GM18517 (cell line): ENCODE data around the gene CCSER1.
A peak's percentile ranks its signal among the peaks of the same experiment; 100 is the strongest.
"Not testable (repeated sequence)": the region's sequence is repeated elsewhere in the genome, so short reads cannot be mapped to it uniquely, and the experiment has no call there.

Source experiments
- ATAC-seq: cut with Tn5 transposase; IDR thresholded peaks from one replicate; pipeline ENCODE4 v1.9.1; 2021; ENCODE audit warnings: mild to moderate bottlenecking, moderate library complexity; ENCODE audit not compliant: unreplicated experiment

The CCSER1 gene

GRCh38 chr4:91108751-91109150 is 981.6 kb downstream of the CCSER1 start:
- no peak for ATAC-seq

GRCh38 chr4:91111556-91111955 is 984.4 kb downstream of the CCSER1 start:
- no peak for ATAC-seq

GRCh38 chr4:91113130-91113706 is 986.0 kb downstream of the CCSER1 start:
- no peak for ATAC-seq

- no peak for ATAC-seq
These were observed 987.2 kb downstream of the CCSER1 start for GRCh38 chr4:91114386-91114785.

DNA sequence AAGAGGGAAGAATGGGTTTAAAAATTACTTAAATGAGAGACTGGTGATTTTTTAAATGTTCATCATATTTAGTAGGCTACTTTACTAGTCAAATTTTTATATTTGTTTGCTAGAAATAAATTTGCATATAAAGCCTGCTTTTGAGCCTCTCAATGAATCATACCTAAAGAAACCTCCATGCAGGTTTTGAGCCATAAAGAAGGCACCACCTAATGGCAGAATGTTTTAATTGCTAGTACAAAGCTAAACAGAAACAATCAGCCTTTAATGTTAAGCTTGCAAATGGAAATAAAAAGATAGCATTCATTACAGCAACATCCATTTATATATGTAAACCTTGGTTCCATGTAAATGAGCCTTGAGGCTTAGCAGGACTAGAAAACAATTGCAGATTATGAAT is 989.7 kb downstream of the CCSER1 start:
- ATAC-seq, result no peak

GRCh38 chr4:91118597-91118996 is 991.4 kb downstream of the CCSER1 start:
- ATAC-seq, result peak; percentile 61

- no peak for ATAC-seq
These were observed 996.5 kb downstream of the CCSER1 start for GRCh38 chr4:91123742-91124141.

- no peak for ATAC-seq
These were observed 1000.0 kb downstream of the CCSER1 start for GRCh38 chr4:91127192-91127591.

DNA sequence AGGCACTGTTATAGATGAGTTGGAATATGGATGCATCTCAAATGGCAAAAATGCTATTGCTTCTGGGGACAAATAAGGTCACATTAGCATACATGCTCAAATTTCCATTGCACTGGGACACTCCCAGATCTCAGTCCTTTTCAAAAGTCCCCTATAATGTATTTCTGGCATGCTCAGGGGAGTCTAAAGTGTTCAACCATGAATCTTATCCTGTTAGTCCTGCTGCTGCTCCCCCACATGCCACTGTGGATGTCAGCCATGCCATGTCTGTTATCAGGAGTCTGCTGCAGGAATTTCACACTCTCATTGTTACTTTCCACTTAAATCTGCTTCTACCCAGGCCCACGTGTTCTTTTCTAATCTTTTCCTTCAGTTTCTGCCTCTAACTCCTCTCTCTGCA is 1000.6 kb downstream of the CCSER1 start:
- no peak for ATAC-seq

- ATAC-seq, result no peak
These were observed 1001.3 kb downstream of the CCSER1 start for GRCh38 chr4:91128519-91128918.

DNA sequence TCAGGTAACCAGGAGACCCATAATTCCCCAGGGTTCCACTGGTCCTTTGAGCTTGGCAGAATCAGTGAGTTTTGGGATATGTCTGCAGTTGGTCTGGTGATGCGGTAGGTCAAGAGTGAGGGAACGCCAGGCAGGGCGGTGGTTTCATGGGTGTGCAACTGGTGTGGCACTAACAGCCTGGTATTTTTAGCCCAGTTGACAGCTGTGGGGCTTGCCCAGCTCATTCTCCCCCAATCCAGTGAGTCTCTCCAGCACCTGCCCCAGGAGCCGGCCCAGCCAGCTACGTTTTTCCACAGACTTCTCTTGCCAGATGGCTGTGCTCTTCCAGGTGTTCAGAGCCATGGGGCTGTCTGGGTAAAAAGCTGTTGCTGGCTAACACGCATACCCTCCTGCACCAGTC is 1019.9 kb downstream of the CCSER1 start:
- no peak for ATAC-seq

DNA sequence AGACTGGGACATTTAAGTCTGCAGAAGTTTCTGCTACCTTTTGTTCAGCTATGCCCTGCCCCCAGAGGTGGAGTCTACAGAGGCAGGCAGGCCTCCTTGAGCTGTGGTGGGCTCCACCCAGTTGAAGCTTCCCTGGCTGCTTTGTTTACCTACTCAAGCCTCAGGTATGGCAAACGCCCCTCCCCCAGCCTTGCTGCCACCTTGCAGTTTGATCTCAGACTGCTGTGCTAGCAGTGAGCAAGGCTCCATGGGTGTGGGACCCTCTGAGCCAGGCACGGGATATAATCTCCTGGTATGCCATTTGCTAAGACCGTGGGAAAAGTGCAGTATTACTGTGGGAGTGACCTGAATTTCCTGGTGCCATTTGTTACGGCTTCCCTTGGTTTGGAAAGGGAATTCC is 1026.8 kb downstream of the CCSER1 start:
- ATAC-seq, result not testable (repeated sequence)

DNA sequence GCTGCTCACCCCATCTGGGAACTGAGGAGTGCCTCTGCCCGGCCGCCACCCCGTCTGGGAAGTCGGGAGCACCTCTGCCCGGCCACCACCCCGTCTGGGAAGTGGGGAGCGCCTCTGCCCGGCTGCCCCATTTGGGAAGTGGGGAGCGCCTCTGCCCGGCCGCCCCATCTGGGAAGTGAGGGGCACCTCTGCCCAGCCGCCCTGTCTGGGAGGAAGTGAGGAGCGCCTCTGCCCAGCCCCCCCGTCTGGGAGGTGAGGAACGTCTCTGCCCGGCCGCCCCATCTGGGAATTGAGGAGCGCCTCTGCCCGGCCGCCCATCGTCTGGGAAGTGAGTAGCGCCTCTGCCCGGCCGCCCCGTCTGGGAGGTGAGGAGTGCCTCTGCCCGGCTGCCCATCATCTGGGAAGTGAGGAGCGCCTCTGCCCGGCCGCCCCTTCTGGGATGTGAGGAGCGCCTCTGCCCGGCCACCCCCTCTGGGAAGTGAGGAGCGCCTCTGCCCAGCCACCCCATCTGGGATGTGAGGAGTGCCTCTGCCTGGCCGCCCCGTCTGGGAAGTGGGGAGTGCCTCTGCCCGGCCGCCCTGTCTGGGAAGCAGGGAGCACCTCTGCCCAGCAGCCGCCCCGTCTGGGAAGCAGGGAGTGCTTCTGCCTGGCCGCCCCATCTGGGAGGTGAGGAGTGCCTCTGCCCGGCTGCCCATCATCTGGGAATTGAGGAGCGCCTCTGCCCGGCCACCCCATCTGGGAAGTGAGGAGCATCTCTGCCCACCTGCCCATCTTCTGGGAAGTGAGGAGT is 1040.9 kb downstream of the CCSER1 start:
- ATAC-seq, result not testable (repeated sequence)

DNA sequence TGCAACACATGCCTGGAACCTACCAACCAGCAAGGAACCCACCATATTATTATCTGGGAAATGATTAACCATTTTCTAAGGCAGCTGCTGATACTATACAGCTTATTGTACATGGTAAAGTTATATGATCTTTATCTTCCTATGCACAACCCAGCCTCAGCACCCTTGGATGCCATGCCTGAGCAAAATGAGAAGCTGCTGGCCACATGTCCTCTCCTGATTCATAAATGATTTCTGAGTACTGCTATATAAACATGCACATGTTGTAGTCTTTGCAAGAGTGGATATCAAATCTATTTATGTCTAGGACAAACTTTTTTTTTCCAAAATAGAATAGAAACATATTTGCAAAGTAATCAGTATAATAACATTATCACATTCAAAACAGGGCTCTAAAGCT is 1043.6 kb downstream of the CCSER1 start:
- no peak for ATAC-seq

GRCh38 chr4:91171217-91171616 is 1044.0 kb downstream of the CCSER1 start:
- no peak for ATAC-seq

GRCh38 chr4:91185061-91185460 is 1057.9 kb downstream of the CCSER1 start:
- not testable (repeated sequence) for ATAC-seq

GRCh38 chr4:91198951-91199350 is 1071.8 kb downstream of the CCSER1 start:
- ATAC-seq, result no peak

GRCh38 chr4:91207535-91207934 is 1080.3 kb downstream of the CCSER1 start:
- no peak for ATAC-seq

GRCh38 chr4:91212211-91212610 is 1085.0 kb downstream of the CCSER1 start:
- no peak for ATAC-seq

- not testable (repeated sequence) for ATAC-seq
These were observed 1090.7 kb downstream of the CCSER1 start for GRCh38 chr4:91217831-91218403.

DNA sequence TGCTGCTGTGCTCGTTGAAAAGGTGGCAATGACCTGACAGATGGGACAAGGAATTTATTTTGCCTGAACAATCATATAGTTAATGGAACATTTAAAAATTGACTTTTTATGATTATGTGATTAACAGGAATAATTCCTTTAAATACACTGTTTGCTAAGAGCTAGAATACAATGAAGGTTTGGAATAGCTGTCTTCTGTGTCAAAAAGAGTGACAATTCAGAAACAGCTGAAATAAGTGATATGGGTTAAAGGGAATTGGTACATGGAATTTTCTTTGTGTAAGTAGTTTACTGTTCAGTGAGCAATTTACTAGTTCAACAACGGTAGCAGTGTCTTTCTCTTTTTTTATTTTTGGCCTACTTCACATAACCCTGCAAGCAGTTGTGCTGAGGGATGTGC is 1093.1 kb downstream of the CCSER1 start:
- no peak for ATAC-seq

GRCh38 chr4:91222014-91222413 is 1094.8 kb downstream of the CCSER1 start:
- ATAC-seq, result no peak
